HG03135 (cell line): Measurements from ENCODE around the gene GABRB3.
"Not testable (repeated sequence)": the region's sequence is repeated elsewhere in the genome, so short reads cannot be mapped to it uniquely, and the experiment has no call there.

Experiments used
- ATAC-seq: cut with Tn5 transposase; IDR thresholded peaks from one replicate; pipeline ENCODE4 v1.9.1; 2021; ENCODE audit warnings: mild to moderate bottlenecking, moderate library complexity; ENCODE audit not compliant: unreplicated experiment

GABRB3 gene

GRCh38 chr15:26736502-26737248, 36.2 kb downstream of the GABRB3 start:
- ATAC-seq = no peak

GRCh38 chr15:26731965-26732364, 40.9 kb downstream of the GABRB3 start:
- ATAC-seq = no peak

- no peak for ATAC-seq
Measured at GRCh38 chr15:26729581-26729980, 43.3 kb downstream of the GABRB3 start.

GRCh38 chr15:26729030-26729429, 43.8 kb downstream of the GABRB3 start:
- ATAC-seq = no peak

GRCh38 chr15:26724381-26725150, 48.3 kb downstream of the GABRB3 start:
- no peak for ATAC-seq

GRCh38 chr15:26722621-26723160, 50.2 kb downstream of the GABRB3 start:
- ATAC-seq = no peak

- no peak for ATAC-seq
Measured at GRCh38 chr15:26721232-26721967, 51.5 kb downstream of the GABRB3 start.

- ATAC-seq = no peak
Measured at GRCh38 chr15:26720546-26720945, 52.3 kb downstream of the GABRB3 start.

GRCh38 chr15:26719866-26720265, 53.0 kb downstream of the GABRB3 start:
- not testable (repeated sequence) for ATAC-seq

- no peak for ATAC-seq
Measured at GRCh38 chr15:26716069-26716468, 56.8 kb downstream of the GABRB3 start.

GRCh38 chr15:26713498-26713897, 59.4 kb downstream of the GABRB3 start:
- ATAC-seq = no peak

GRCh38 chr15:26712335-26712734, 60.5 kb downstream of the GABRB3 start:
- ATAC-seq = no peak

- ATAC-seq = no peak
Measured at GRCh38 chr15:26711445-26711844, 61.4 kb downstream of the GABRB3 start.

GRCh38 chr15:26702381-26702780, 70.5 kb downstream of the GABRB3 start:
- no peak for ATAC-seq

GRCh38 chr15:26698555-26698954, 74.3 kb downstream of the GABRB3 start:
- no peak for ATAC-seq

- ATAC-seq = no peak
Measured at GRCh38 chr15:26697913-26698312, 75.0 kb downstream of the GABRB3 start.

GRCh38 chr15:26691249-26691648, 81.6 kb downstream of the GABRB3 start:
- no peak for ATAC-seq

GRCh38 chr15:26690778-26691177, 82.1 kb downstream of the GABRB3 start:
- ATAC-seq = no peak

GRCh38 chr15:26689462-26689861, 83.4 kb downstream of the GABRB3 start:
- ATAC-seq = no peak

- ATAC-seq = no peak
Measured at GRCh38 chr15:26686547-26687187, 86.2 kb downstream of the GABRB3 start.
